Chondrocyte (in vitro differentiated cells): ENCODE data around the gene SLC35F3. TPM values are rescaled to one million over a fixed set of nuclear protein-coding genes. Genes with fewer than 3 reads are reported as not detected.

ENCODE experiments used
- DNase-seq: peaks from one replicate; pipeline ENCODE4 v3.0.0; 2021; ENCODE audit warnings: mixed read lengths, low spot score
- H3K27ac Mint-ChIP-seq: one replicate; pipeline ENCODE4 v1.8.0; 2021; ENCODE audit warnings: mild to moderate bottlenecking, moderate library complexity, mixed read lengths; ENCODE audit not compliant: unreplicated experiment
- H3K27me3 Mint-ChIP-seq: 2 replicates; pipeline ENCODE4 v1.8.0; 2021; ENCODE audit warnings: low read depth, mixed read lengths
- H3K36me3 Mint-ChIP-seq: 2 replicates; pipeline ENCODE4 v1.8.0; 2021; ENCODE audit warnings: low read depth, mixed read lengths
- H3K4me1 Mint-ChIP-seq: 2 replicates; pipeline ENCODE4 v1.8.0; 2021; ENCODE audit warnings: low read depth, mild to moderate bottlenecking, mixed read lengths
- H3K4me3 Mint-ChIP-seq: one replicate; pipeline ENCODE4 v1.8.0; 2021; ENCODE audit warnings: mild to moderate bottlenecking, moderate library complexity, mixed read lengths; ENCODE audit not compliant: unreplicated experiment
- H3K9me3 Mint-ChIP-seq: 2 replicates; pipeline ENCODE4 v1.8.0; 2021; ENCODE audit warnings: low read depth, mixed read lengths
- CTCF ChIP-seq: fragments of 200-600 bp; sonication (generic); IDR thresholded peaks from 2 replicates; pipeline ENCODE4 v1.5.0; 2021; ENCODE audit warnings: antibody characterized with exemption, mild to moderate bottlenecking, moderate library complexity
- total RNA-seq: library from RNA; stranded (reverse); gene quantifications from 3 replicates; pipeline ENCODE4 v1.2.1, GENCODE V29; 2021

The SLC35F3 gene
- total RNA-seq, 1 donor from 2014 or later = not detected

DNA sequence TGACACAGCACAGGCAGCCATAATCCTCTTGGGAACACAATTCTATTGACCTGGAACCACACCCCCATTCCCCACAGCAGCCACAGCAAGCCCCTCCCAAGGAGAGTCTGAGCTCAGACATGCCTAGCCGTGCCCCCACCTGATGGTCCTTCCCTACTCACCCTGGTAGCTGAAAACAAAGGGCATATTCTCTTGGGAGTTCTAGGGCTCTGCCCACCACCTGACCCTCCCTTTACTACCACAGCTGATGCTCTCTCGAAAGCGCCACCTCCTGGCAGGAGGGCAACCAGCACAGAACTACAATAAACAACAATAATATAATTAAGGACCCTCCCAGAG, 283.9 kb downstream of the SLC35F3 start:
- no peaks in the 10 kb centered on the region for H3K4me1 Mint-ChIP-seq
- DNase-seq = no peak
- peaks cover 33% of the 10 kb centered on the region for H3K9me3 Mint-ChIP-seq
- H3K27ac Mint-ChIP-seq = no peak overlapping the region
- no peak for TF ChIP-seq CTCF
- no peak overlapping the region for H3K4me3 Mint-ChIP-seq
- peaks cover 24% of the 10 kb centered on the region for H3K27me3 Mint-ChIP-seq
- peaks cover 8% of the 10 kb centered on the region for H3K36me3 Mint-ChIP-seq

GRCh38 chr1:234197839-234198238, 293.4 kb downstream of the SLC35F3 start:
- H3K36me3 Mint-ChIP-seq = no peaks in the 10 kb centered on the region
- peaks cover 15% of the 10 kb centered on the region for H3K27me3 Mint-ChIP-seq
- H3K4me3 Mint-ChIP-seq = no peak overlapping the region

GRCh38 chr1:234199476-234200127, 295.1 kb downstream of the SLC35F3 start:
- Mint-ChIP-seq H3K4me3 (no peak overlapping the region), H3K4me1 (no peaks in the 10 kb centered on the region), H3K36me3 (no peaks in the 10 kb centered on the region), H3K27me3 (peaks cover 15% of the 10 kb centered on the region), H3K9me3 (peaks cover 6% of the 10 kb centered on the region), H3K27ac (no peak overlapping the region)
- no peak for TF ChIP-seq CTCF
- no peak for DNase-seq

More at GRCh38 chr1:234197839-234198238, 293.4 kb downstream of the SLC35F3 start:
- no peak for TF ChIP-seq CTCF
- DNase-seq = no peak
- Mint-ChIP-seq H3K27ac (no peak overlapping the region), H3K4me1 (no peaks in the 10 kb centered on the region), H3K9me3 (peaks cover 18% of the 10 kb centered on the region)

DNA sequence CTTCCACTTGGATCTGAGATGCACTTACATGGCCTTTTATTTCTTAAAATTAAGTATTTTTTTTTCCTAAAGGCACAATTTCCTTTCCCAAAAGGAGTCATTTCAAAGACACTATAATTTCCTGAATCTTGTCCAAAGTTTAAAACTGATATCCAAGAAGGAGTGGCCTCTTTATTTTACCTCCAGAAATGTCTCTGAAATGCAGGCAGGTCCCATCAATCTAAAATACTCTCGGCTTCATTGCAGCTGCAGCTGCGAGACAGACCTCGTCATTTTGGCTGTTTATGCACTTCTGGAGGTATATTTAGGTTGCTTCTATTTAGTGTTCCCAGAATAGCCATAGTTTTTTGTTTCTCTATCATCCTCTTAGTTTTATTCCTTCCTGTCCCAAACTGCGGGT, 296.1 kb downstream of the SLC35F3 start:
- Mint-ChIP-seq H3K27ac (no peak overlapping the region), H3K4me3 (no peak overlapping the region), H3K36me3 (no peaks in the 10 kb centered on the region), H3K9me3 (peaks cover 6% of the 10 kb centered on the region), H3K4me1 (no peaks in the 10 kb centered on the region), H3K27me3 (peaks cover 15% of the 10 kb centered on the region)
- TF ChIP-seq CTCF = no peak
- DNase-seq = no peak

GRCh38 chr1:234201600-234201999, 297.1 kb downstream of the SLC35F3 start:
- Mint-ChIP-seq H3K27me3 (peaks cover 15% of the 10 kb centered on the region), H3K4me1 (peaks cover 1% of the 10 kb centered on the region), H3K27ac (no peak overlapping the region), H3K4me3 (no peak overlapping the region), H3K36me3 (no peaks in the 10 kb centered on the region), H3K9me3 (peaks cover 6% of the 10 kb centered on the region)
- no peak for DNase-seq
- TF ChIP-seq CTCF = no peak
